Measurements from ENCODE around the gene AGBL3. TPM values are rescaled to one million over a fixed set of nuclear protein-coding genes. Genes with fewer than 3 reads are reported as not detected.
"Not testable (repeated sequence)": the region's sequence is repeated elsewhere in the genome, so short reads cannot be mapped to it uniquely, and the experiment has no call there.

The AGBL3 gene
- total and polyA plus RNA-seq, 7 experiments from 2014 or later: 0.51 to 6.6 (median 2.9) TPM

DNA sequence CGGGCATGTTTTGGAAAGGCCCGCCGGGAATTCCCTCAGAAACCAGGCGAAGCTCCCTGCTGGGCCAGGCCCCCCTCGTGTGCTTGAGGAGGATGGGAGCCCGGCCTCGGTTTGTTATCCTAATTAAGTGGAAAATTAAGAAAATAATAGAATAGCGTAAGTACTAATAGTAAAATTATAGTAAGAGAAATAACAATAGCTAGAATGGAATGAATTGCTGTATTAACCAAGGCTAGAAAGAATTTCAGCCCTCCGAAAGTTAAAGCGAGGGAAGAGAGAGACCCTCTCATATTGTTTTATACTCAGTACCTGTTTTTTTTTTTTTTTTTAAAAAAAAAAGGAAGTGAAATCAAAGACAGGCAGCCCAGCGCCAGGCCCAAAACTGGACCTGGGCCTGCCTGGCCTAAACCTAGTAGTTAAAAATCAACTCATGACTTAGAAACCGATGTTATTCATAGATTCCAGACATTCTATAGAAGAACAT lies 184.7 kb downstream of the AGBL3 start:
- not testable (repeated sequence) for H3K9me3 ChIP-seq (ENCODE audit: control insufficient read depth in 2 of 3, low read length in 3 of 3); ATAC-seq; H3K27me3 Mint-ChIP-seq; DNase-seq; H3K9me3 Mint-ChIP-seq; H3K27me3 ChIP-seq (ENCODE audit: control insufficient read depth in 2 of 2, insufficient read depth in 2 of 2, low read length in 2 of 2)
- Mint-ChIP-seq H3K36me3 (peaks cover 0 to 26% (median 14%) of the 10 kb centered on the region in 5 donors), H3K4me3 (peak overlapping the region; percentile 84 to 96 (median 88)), H3K4me1 (peaks cover 29 to 54% (median 44%) of the 10 kb centered on the region in 7 donors), H3K27ac (peak overlapping the region; percentile 69 to 98 (median 94))
- H3K4me1 ChIP-seq (ENCODE audit: control insufficient read depth in 2 of 2, insufficient read depth in 2 of 2, low read length in 2 of 2): peaks cover 16 to 29% of the 10 kb centered on the region in 2 donors
- peak overlapping the region; percentile 95 for H3K27ac ChIP-seq (ENCODE audit: low read depth, low read length)
- intact Hi-C loops (cut with micrococcal nuclease): loop anchor here (1.0 to 10.0 kb wide), 15 partner anchors 23 to 806 kb away; partner anchors contain the start of genes AGBL3 (in 2 of the 2), AKR1B1 (in 2 of the 2), BPGM (in 2 of the 2) and WDR91 (in 2 of the 2)
- H3K36me3 ChIP-seq (ENCODE audit: control insufficient read depth in 2 of 3, insufficient read depth in 3 of 3, low read length in 3 of 3): peaks cover 0 to 22% (median 0%) of the 10 kb centered on the region in 3 experiments
- CTCF ChIA-PET: interaction anchor here (0.7 to 3.9 kb wide), 13 partner anchors 8 to 844 kb away, joined by 3 to 23 read pairs (median 5); partner anchors contain the start of genes AGBL3 and TMEM140
- peak overlapping the region; percentile 84 for H3K4me3 ChIP-seq (ENCODE audit: low read length)
- POLR2A ChIA-PET: interaction anchor here (0.7 to 12.9 kb wide), 13 partner anchors 10 to 538 kb away, joined by 3 to 183 read pairs (median 5); partner anchors contain the start of genes AGBL3, BPGM, TMEM140 and WDR91

GRCh38 chr7:135171581-135172291 lies 185.4 kb downstream of the AGBL3 start:
- intact Hi-C loops (cut with micrococcal nuclease): loop anchor here (2.0 to 10.0 kb wide), 7 partner anchors 124 to 805 kb away; partner anchors contain the start of genes AKR1B1 (in 2 of the 2) and MTPN (in 1 of the 2)
- Histone ChIP-seq H3K27ac (ENCODE audit: low read depth, low read length) (peak overlapping the region; percentile 95), H3K4me1 (ENCODE audit: control insufficient read depth in 2 of 2, insufficient read depth in 2 of 2, low read length in 2 of 2) (peaks cover 16 to 29% of the 10 kb centered on the region in 2 donors), H3K36me3 (ENCODE audit: control insufficient read depth in 2 of 3, insufficient read depth in 3 of 3, low read length in 3 of 3) (peaks cover 0 to 15% (median 0%) of the 10 kb centered on the region in 3 experiments)
- ATAC-seq; H3K9me3 ChIP-seq (ENCODE audit: control insufficient read depth in 2 of 3, low read length in 3 of 3); H3K27me3 Mint-ChIP-seq; H3K27me3 ChIP-seq (ENCODE audit: control insufficient read depth in 2 of 2, insufficient read depth in 2 of 2, low read length in 2 of 2); DNase-seq; H3K4me3 ChIP-seq (ENCODE audit: low read length); H3K9me3 Mint-ChIP-seq: not testable (repeated sequence)
- Mint-ChIP-seq H3K27ac (peak overlapping the region; percentile 18 to 98 (median 94)), H3K36me3 (peaks cover 3 to 29% (median 19%) of the 10 kb centered on the region in 5 donors), H3K4me3 (peak overlapping the region; percentile 66 to 93 (median 85)), H3K4me1 (peaks cover 26 to 47% (median 41%) of the 10 kb centered on the region in 7 donors)
- ChIA-PET POLR2A (interaction anchor here (0.7 to 12.9 kb wide), 8 partner anchors 11 to 538 kb away, joined by 3 to 183 read pairs (median 6); partner anchors contain the start of genes AGBL3, TMEM140 and WDR91), CTCF (interaction anchor here (0.6 to 3.9 kb wide), 9 partner anchors 7 to 538 kb away, joined by 3 to 23 read pairs (median 4); partner anchors contain the start of genes AGBL3 and TMEM140)

DNA sequence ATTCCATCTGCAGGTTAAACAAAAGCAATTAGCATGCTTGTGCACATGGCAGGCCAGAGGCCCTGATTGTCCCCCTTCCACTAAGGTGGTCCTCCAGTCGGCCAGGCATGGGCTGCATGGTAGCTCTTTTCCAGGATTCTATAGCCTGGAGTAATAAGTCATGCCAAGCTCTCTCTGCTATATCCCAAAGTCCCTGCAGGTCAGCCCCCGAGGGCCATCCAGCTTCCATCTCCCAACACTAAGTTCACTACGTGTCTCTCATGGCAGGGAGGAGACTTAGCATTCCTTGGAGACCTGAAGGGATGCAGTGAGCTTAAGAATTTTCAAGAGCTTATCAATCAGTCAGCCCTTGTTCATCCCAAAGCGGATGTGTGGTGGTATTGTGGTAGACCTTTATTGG lies 187.6 kb downstream of the AGBL3 start:
- not testable (repeated sequence) for H3K27me3 Mint-ChIP-seq, ATAC-seq
- CTCF ChIA-PET: interaction anchor here (0.7 to 1.6 kb wide), 2 partner anchors 13 to 177 kb away, joined by 4 to 5 read pairs; no protein-coding TSS in a partner anchor

DNA sequence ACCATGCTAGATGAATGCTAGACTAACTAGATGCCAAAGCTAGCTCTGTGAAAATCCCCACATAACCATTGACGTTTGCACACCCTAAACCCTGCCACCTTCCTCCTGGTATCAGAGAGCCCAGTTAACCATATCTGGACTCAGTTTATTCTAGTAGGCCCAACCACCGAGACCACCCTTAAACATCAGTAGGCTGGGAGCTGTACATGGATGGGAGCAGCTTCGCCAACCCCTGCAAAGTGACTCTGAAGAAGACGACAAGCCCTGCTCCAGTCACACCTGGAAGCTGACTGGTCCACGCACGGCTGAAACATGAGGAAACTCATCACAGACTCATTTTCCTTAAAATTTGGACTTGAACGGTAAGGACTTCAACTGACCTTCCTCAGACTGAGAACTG lies 188.6 kb downstream of the AGBL3 start:
- DNase-seq (no peak), ATAC-seq (no peak)
- peaks cover 0 to 14% (median 4%) of the 10 kb centered on the region in 11 donors for H3K9me3 Mint-ChIP-seq
- Histone ChIP-seq H3K9me3 (ENCODE audit: control insufficient read depth in 2 of 3, low read length in 3 of 3) (peaks cover 0 to 5% (median 0%) of the 10 kb centered on the region in 3 experiments), H3K27me3 (ENCODE audit: control insufficient read depth in 2 of 2, insufficient read depth in 2 of 2, low read length in 2 of 2) (no peaks in the 10 kb centered on the region), H3K4me3 (ENCODE audit: low read length) (no peak overlapping the region), H3K36me3 (ENCODE audit: control insufficient read depth in 2 of 3, insufficient read depth in 3 of 3, low read length in 3 of 3) (peaks cover 0 to 4% (median 0%) of the 10 kb centered on the region in 3 experiments), H3K27ac (ENCODE audit: low read depth, low read length) (no peak overlapping the region), H3K4me1 (ENCODE audit: control insufficient read depth in 2 of 2, insufficient read depth in 2 of 2, low read length in 2 of 2) (peaks cover 0 to 4% of the 10 kb centered on the region in 2 donors)
- ChIA-PET CTCF (no interaction called here), POLR2A (interaction anchor here (1.2 kb wide), 1 partner anchor 36 kb away, joined by 3 read pairs; the partner anchor contains the start of gene WDR91)
- no peak overlapping the region for H3K4me3 Mint-ChIP-seq
- H3K27me3 Mint-ChIP-seq: no peaks in the 10 kb centered on the region
- no peak overlapping the region for H3K27ac Mint-ChIP-seq
- H3K36me3 Mint-ChIP-seq: peaks cover 7 to 19% (median 9%) of the 10 kb centered on the region in 5 donors
- peaks cover 0 to 15% (median 11%) of the 10 kb centered on the region in 7 donors for H3K4me1 Mint-ChIP-seq
- intact Hi-C loops (cut with micrococcal nuclease): loop anchor here (5.0 to 10.0 kb wide), 6 partner anchors 128 to 720 kb away; partner anchors contain the start of gene AKR1B1 (in 2 of the 2)

More for the DNA sequence above, 187.6 kb downstream of the AGBL3 start:
- not testable (repeated sequence) for H3K4me3 ChIP-seq (ENCODE audit: low read length); H3K36me3 ChIP-seq (ENCODE audit: control insufficient read depth in 2 of 3, insufficient read depth in 3 of 3, low read length in 3 of 3); H3K27ac ChIP-seq (ENCODE audit: low read depth, low read length); H3K9me3 Mint-ChIP-seq; H3K27me3 ChIP-seq (ENCODE audit: control insufficient read depth in 2 of 2, insufficient read depth in 2 of 2, low read length in 2 of 2); H3K27ac Mint-ChIP-seq; H3K4me3 Mint-ChIP-seq; DNase-seq; H3K9me3 ChIP-seq (ENCODE audit: control insufficient read depth in 2 of 3, low read length in 3 of 3)
- H3K4me1 ChIP-seq (ENCODE audit: control insufficient read depth in 2 of 2, insufficient read depth in 2 of 2, low read length in 2 of 2): peaks cover 9 to 11% of the 10 kb centered on the region in 2 donors
- peaks cover 8 to 25% (median 21%) of the 10 kb centered on the region in 7 donors for H3K4me1 Mint-ChIP-seq
- POLR2A ChIA-PET: interaction anchor here (0.6 to 1.2 kb wide), 3 partner anchors 38 to 332 kb away, joined by 3 to 11 read pairs (median 4); partner anchors contain the start of gene WDR91
- intact Hi-C loops (cut with micrococcal nuclease): loop anchor here (5.0 to 10.0 kb wide), 6 partner anchors 127 to 719 kb away; partner anchors contain the start of gene AKR1B1 (in 2 of the 2)
- peaks cover 3 to 15% (median 8%) of the 10 kb centered on the region in 5 donors for H3K36me3 Mint-ChIP-seq

GRCh38 chr7:135175931-135176330 lies 189.6 kb downstream of the AGBL3 start:
- DNase-seq (no peak), ATAC-seq (no peak)
- no peaks in the 10 kb centered on the region for H3K27me3 Mint-ChIP-seq
- no peak overlapping the region for H3K4me3 Mint-ChIP-seq
- H3K27ac Mint-ChIP-seq: peak overlapping the region in 1 of 9 donors; percentile 6
- intact Hi-C loops (cut with micrococcal nuclease): loop anchor here in 1 of 2 donors (10.0 kb wide), 1 partner anchor 721 kb away; the partner anchor contains the start of gene AKR1B1
- POLR2A ChIA-PET: no interaction called here
- Histone ChIP-seq H3K4me1 (ENCODE audit: control insufficient read depth in 2 of 2, insufficient read depth in 2 of 2, low read length in 2 of 2) (peaks cover 0 to 4% of the 10 kb centered on the region in 2 donors), H3K27ac (ENCODE audit: low read depth, low read length) (no peak overlapping the region), H3K36me3 (ENCODE audit: control insufficient read depth in 2 of 3, insufficient read depth in 3 of 3, low read length in 3 of 3) (no peaks in the 10 kb centered on the region), H3K27me3 (ENCODE audit: control insufficient read depth in 2 of 2, insufficient read depth in 2 of 2, low read length in 2 of 2) (no peaks in the 10 kb centered on the region), H3K9me3 (ENCODE audit: control insufficient read depth in 2 of 3, low read length in 3 of 3) (peaks cover 0 to 15% (median 1%) of the 10 kb centered on the region in 3 experiments), H3K4me3 (ENCODE audit: low read length) (no peak overlapping the region)
- H3K9me3 Mint-ChIP-seq: peaks cover 1 to 24% (median 7%) of the 10 kb centered on the region in 11 donors
- peaks cover 0 to 11% (median 9%) of the 10 kb centered on the region in 7 donors for H3K4me1 Mint-ChIP-seq
- H3K36me3 Mint-ChIP-seq: peaks cover 9 to 28% (median 15%) of the 10 kb centered on the region in 5 donors
- CTCF ChIA-PET: no interaction called here
